ENCODE results near the gene NUP93. TPM values are rescaled to one million over a fixed set of nuclear protein-coding genes. Genes with fewer than 3 reads are reported as not detected.

NUP93 gene
- total RNA-seq, 1 experiment from 2014 or later = 144 TPM

GRCh38 chr16:56726926-56727325 is 3.0 kb upstream of the NUP93 start:
- Histone ChIP-seq H3K27ac (ENCODE audit: low read depth, low read length) (no peak overlapping the region), H3K79me2 (ENCODE audit: insufficient read depth, low read length) (peaks cover 20% of the 10 kb centered on the region), H3K9ac (ENCODE audit: low read length) (no peak overlapping the region), H3K4me1 (ENCODE audit: control insufficient read depth in 1 of 2, insufficient read depth in 2 of 2, low read length in 2 of 2) (peaks cover 7 to 17% of the 10 kb centered on the region in 2 experiments; a peak in 3 of 4 replicates), H3K4me2 (ENCODE audit: low read length) (no peak overlapping the region), H4K20me1 (ENCODE audit: insufficient read depth) (no peaks in the 10 kb centered on the region), H3K27me3 (ENCODE audit: insufficient read depth, low read length) (no peaks in the 10 kb centered on the region), H3K9me2 (ENCODE audit: insufficient read depth) (no peaks in the 10 kb centered on the region), H3K9me3 (ENCODE audit: control insufficient read depth in 1 of 2, insufficient read depth in 1 of 2, low read depth in 1 of 2, low read length in 2 of 2) (no peaks in the 10 kb centered on the region), H3K36me3 (ENCODE audit: control insufficient read depth in 1 of 2, insufficient read depth in 2 of 2, low read length in 2 of 2) (no peaks in the 10 kb centered on the region), H2AFZ (ENCODE audit: low read depth, low read length, poor library complexity, severe bottlenecking) (no peak overlapping the region), H3K4me3 (replicated peaks in 1 of 2; ENCODE audit: low read depth in 1 of 2, low read length in 2 of 2) (no peak overlapping the region)
- intact Hi-C loops (cut with micrococcal nuclease) = no loop called here
- ChIA-PET RAD21 (ENCODE audit: low non-redundant PET in 1 of 2, low total read pairs in 2 of 2, uncharacterized antibody in 2 of 2, unreplicated experiment in 2 of 2) (no interaction called here), POLR2A (interaction anchor here (0.6 kb wide), 1 partner anchor 27 kb away, joined by 3 read pairs; no protein-coding TSS in a partner anchor), CTCF (no interaction called here)
- BruUV-seq (replicated peaks) = no TSS peak
- TF ChIP-seq ELF1 (IDR thresholded peaks at IDR 0.05; ENCODE audit: borderline replicate concordance, low read depth) = no peak
- no peak for TF ChIP-seq SRF (IDR thresholded peaks at IDR 0.05; ENCODE audit: low read depth)
- TF ChIP-seq POLR2AphosphoS5 (IDR thresholded peaks at IDR 0.05; ENCODE audit: low read depth, low read length) = no peak
- TF ChIP-seq EGR1 (IDR thresholded peaks at IDR 0.05; ENCODE audit: low read depth) = no peak
- TF ChIP-seq EZH2phosphoT487 (IDR thresholded peaks at IDR 0.05; ENCODE audit: borderline replicate concordance) = no peak
- TF ChIP-seq JUND (IDR thresholded peaks at IDR 0.05) = no peak
- TF ChIP-seq SIN3A (IDR thresholded peaks at IDR 0.05; ENCODE audit: low read depth) = no peak
- TF ChIP-seq ZFX (IDR thresholded peaks at IDR 0.05) = no peak
- no peak for TF ChIP-seq POLR2A (IDR thresholded peaks at IDR 0.05; ENCODE audit: borderline replicate concordance, extremely low read depth, insufficient read depth, insufficient read length)
- TF ChIP-seq, protein P1, sequence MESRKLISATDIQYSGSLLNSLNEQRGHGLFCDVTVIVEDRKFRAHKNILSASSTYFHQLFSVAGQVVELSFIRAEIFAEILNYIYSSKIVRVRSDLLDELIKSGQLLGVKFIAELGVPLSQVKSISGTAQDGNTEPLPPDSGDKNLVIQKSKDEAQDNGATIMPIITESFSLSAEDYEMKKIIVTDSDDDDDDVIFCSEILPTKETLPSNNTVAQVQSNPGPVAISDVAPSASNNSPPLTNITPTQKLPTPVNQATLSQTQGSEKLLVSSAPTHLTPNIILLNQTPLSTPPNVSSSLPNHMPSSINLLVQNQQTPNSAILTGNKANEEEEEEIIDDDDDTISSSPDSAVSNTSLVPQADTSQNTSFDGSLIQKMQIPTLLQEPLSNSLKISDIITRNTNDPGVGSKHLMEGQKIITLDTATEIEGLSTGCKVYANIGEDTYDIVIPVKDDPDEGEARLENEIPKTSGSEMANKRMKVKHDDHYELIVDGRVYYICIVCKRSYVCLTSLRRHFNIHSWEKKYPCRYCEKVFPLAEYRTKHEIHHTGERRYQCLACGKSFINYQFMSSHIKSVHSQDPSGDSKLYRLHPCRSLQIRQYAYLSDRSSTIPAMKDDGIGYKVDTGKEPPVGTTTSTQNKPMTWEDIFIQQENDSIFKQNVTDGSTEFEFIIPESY (IDR thresholded peaks at IDR 0.05; ENCODE audit: extremely low read depth, insufficient replicate concordance, low read length) = no peak
- TF ChIP-seq RAD21 (IDR thresholded peaks at IDR 0.05; ENCODE audit: low read depth) = no peak
- no peak for TF ChIP-seq CEBPB (IDR thresholded peaks at IDR 0.05; ENCODE audit: low read depth)
- no peak for TF ChIP-seq ZNF274 (IDR thresholded peaks at IDR 0.05; ENCODE audit: low read depth, low read length)
- no peak for TF ChIP-seq TCF7L2 (IDR thresholded peaks at IDR 0.05; ENCODE audit: borderline replicate concordance, extremely low read depth, insufficient read depth, insufficient read length)
- TF ChIP-seq EZH2 (IDR thresholded peaks at IDR 0.05) = no peak
- TF ChIP-seq ATF3 (IDR thresholded peaks at IDR 0.05) = no peak
- TF ChIP-seq CBX3 (IDR thresholded peaks at IDR 0.05; ENCODE audit: low read depth) = no peak
- TF ChIP-seq, protein P2, sequence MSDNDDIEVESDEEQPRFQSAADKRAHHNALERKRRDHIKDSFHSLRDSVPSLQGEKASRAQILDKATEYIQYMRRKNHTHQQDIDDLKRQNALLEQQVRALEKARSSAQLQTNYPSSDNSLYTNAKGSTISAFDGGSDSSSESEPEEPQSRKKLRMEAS (IDR thresholded peaks at IDR 0.05) = no peak
- DNase-seq (ENCODE audit: low read depth, low spot score) (no peak), ATAC-seq (no peak)

All from HCT116 (cell line).